SK-N-SH (cell line): Measurements from ENCODE around the gene IQCK.

Source experiments
- MEF2A ChIP-seq: IDR thresholded peaks from 2 replicates; pipeline ENCODE4 v1.4.0; 2012; ENCODE audit warnings: low read depth, borderline replicate concordance
- POLR2AphosphoS5 ChIP-seq: IDR thresholded peaks from 2 replicates; pipeline ENCODE4 v1.6.1; 2012; ENCODE audit warnings: low read depth, low read length
- RCOR1 ChIP-seq: fragments of 150-350 bp; IDR thresholded peaks from 2 replicates; pipeline ENCODE4 v1.6.1; 2017; ENCODE audit warnings: antibody characterized with exemption, low read length

- TF ChIP-seq MEF2A (no peak), POLR2AphosphoS5 (no peak), RCOR1 (no peak)
Observed at GRCh38 chr16:19697756-19698318, 20.2 kb upstream of the IQCK start.
